KBM-7 (cell line): Measurements from ENCODE around the gene DPP4.

Source experiments
- DNase-seq: peaks from one replicate; pipeline ENCODE4 v3.0.0-alpha.2; 2015
- in situ Hi-C: fragments of 300-500 bp; cut with MboI; formaldehyde crosslinking; loops from 2 replicates; pipeline ENCODE4 v1.14.3; 2020; ENCODE audit warnings: low sequenced_read_pairs, low pct_unique_long_range_greater_than_20kb, mixed read lengths

The DPP4 gene

DNA sequence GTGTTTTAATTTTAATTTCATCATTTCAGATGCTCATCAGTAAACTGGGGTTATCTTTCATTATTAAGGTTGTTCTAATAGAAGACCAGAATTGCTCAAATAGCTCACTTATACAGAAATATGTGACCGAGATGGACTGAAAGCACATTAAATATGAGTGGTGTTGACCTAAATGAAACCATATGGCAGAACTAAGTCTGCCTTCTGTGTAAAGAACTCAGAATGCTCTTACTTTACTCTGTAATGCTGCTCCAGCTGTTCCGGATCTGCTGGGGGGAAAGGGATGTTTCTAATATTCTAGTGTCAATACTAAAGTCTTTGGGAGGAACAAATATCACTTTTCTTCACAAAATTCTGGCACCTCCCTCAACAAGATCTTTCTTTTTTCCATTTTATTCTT is 131.0 kb downstream of the DPP4 start:
- no peak for DNase-seq
- in situ Hi-C loops, result no loop called here
